ENCODE data around the gene ERN2.

ERN2 gene

GRCh38 chr16:23640615-23640930 lies 72.4 kb downstream of the ERN2 start:
- peak; percentile 15 for DNase-seq (ENCODE audit: low spot score)

Measured in cerebellar cortex (tissue), 1 donor.